Right ventricle myocardium inferior (tissue), 1 donor: Measurements from ENCODE around the gene CACNA1E. TPM values are rescaled to one million over a fixed set of nuclear protein-coding genes. Genes with fewer than 3 reads are reported as not detected.

Experiments
- ATAC-seq: fragments of 200-7000 bp; cut with Tn5 transposase; one replicate; pipeline ENCODE4 v1.9.1; 2020; ENCODE audit warnings: mild to moderate bottlenecking, moderate library complexity
- DNase-seq: peaks from one replicate; pipeline ENCODE4 v3.0.0; 2021; ENCODE audit errors: missing footprints
- intact Hi-C: fragments of 100-400 bp; cut with DNase I; formaldehyde crosslinking; loops from one replicate; pipeline ENCODE4 v1.11.0; 2022
- total RNA-seq: library from RNA; stranded (reverse); fragmentation: NEBNext Ultra II Directional; extraction: Animal tissue kit (Norgen Biotek cat#: 25700); gene quantifications from one replicate; pipeline ENCODE4 v1.2.1, GENCODE V29; 2021
- donor health status: DM: no; HTN: yes; CAD: no; lungs with severe emphysema.

Gene CACNA1E
- total RNA-seq, 1 donor from 2014 or later: 3.7 TPM

DNA sequence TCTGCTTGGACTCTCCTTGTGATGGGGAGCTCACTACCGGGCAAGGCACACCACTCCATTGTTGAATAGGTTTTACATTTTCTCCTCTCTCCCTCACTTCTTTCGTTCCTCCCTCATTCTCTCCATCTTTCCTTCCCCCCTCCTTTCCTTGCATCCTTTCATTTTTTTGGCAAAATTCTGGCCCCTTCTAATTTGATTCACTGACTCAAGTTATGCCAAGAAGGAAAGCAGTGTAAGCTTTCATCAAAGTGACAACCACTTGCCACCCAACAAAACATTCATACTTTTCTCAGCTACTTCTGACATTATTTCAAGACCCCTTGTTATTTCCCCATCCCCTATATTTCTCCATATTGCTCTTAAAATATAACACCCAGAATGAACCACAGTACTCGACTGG lies 68.4 kb downstream of the CACNA1E start:
- intact Hi-C loops: no loop called here
- ATAC-seq (no peak), DNase-seq (no peak)

DNA sequence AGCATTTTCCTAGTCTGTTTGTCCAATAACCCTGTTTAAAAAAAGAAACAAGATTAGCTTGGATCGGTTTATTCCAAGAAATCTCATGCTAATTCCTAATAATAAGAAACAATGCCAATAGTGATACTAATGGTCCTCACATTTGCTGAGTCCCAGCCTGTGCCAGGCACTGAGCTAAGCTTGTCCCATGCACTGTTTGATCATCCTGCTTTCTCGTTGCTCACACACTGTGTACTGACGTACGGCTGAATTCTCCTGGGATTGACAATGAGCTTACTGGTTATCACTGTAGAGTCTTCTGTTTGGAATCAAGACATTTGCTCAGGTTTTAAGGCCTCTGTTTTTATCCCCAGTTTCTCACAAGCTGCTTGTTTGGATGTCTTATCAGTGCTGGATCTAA lies 71.1 kb downstream of the CACNA1E start:
- DNase-seq: no peak
- intact Hi-C loops: no loop called here

DNA sequence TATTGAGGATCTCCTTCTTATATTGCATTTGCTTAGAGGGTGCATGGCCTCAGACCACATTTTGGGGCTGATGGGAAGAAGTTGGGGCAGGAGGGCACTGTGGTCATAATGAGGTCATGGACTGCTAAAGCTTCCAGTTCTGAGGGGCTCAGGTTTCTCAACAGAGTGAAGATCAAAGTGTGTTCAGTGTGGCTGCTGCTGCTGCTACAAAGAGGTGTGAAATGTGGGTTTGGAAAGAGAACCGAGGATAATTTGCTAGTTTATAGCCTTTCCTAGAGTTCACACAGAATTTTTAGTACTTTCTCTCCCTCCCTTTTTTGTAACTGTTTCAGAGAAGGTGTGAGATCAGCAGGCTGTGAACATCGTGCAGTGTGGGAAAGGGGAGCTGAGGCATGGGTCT lies 73.3 kb downstream of the CACNA1E start:
- intact Hi-C loops: no loop called here
- DNase-seq (no peak), ATAC-seq (no peak)

More for the DNA sequence above, 71.1 kb downstream of the CACNA1E start:
- ATAC-seq: no peak

DNA sequence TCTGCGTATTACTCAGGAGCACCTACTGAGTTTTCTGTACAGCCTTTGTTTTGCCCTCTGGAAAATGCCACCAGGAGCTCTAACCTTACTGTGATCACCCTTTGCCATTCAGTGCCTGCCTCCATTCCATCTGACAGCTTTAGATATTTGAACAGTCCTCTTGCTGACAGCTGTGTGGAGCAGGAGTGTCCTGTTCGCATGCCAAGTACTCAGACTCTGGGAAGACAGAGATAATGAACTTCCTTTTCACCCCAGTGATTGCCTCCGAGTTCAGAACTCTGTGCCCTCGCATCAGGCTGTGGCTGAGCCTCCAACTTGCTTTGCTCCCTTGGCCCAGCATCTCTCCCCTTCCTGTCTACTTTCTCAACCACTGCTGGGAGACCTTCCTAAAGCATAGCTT lies 74.0 kb downstream of the CACNA1E start:
- intact Hi-C loops: no loop called here
- DNase-seq (no peak), ATAC-seq (peak; percentile 70)

DNA sequence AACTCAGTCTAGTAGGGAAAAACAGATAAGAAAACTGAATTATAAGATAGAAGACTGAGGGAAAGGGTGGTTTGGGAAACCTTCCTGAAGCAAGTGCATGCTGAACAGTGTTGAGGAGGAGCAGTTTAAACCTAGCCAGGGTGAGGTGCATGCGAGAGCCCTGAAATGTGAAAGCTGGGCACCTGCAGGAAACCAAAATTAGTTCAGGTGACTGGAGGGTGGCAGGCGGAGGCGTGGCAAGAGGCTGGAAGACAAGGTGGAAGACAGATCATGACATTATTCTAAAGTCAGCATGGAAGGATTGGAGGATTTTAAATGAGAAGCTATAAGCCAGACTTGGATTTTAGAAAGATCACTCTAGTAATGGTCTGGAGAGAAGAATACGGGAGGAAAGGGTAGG lies 75.1 kb downstream of the CACNA1E start:
- intact Hi-C loops: no loop called here
- no peak for ATAC-seq

DNA sequence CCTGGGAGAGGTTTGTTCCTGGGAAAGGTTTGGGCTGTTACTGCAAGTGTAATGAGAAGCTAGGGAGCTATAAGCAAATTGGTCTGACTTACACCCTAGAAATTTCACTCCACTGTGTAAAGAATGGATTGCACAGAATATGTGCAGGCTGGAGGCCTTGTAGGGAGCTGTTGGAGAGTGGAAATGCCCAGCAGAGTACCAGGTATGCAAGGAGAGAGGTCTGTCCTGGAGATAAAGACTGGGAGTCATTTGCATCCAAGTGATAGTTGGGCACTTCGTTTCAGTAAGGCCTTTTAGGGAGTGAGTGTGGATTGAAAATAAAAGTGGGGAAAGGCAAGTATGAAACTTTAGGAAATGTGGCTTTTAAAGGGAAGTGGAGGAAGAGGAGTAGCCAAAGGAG lies 75.8 kb downstream of the CACNA1E start:
- ATAC-seq (no peak), DNase-seq (no peak)
- intact Hi-C loops: no loop called here

More for the DNA sequence above, 75.1 kb downstream of the CACNA1E start:
- DNase-seq: no peak

DNA sequence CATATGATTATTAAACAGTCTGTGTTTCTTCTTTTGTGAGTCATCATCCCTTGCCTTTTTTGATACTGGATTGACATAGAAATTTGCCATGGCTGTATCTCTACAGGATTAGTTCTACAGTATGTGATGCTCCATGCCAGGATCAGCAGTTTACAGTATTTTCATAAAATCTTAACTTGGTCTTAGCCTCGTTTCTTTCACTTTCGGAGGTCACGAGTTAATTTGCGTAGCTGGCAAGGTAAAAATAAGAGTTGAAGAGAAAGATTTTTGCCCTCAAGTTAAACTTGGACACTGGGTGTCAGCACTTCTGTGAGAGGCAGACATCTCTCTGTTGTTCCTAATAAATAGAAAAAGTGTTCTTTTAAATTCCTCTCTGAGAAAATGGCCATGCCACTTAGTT lies 79.1 kb downstream of the CACNA1E start:
- ATAC-seq: no peak
- DNase-seq: no peak
- intact Hi-C loops: no loop called here

DNA sequence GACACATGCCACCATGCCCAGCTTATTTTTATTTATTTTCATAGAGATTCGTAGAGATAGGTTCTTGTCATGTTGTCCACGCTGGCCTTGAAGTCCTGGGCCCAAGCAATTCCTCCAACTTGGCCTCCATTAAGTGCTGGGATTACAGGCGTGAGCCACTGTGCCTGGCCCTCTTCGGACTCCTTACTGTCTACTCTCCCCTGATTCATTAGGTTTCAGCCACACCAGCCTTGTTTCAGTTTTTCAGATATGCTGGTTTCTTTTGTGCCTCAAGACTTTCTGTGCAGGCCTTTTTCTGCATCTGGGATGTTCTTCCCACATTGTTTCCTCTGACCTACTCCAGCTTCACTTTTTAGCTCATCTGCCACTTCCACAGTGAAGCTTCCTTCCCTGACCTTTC lies 85.4 kb downstream of the CACNA1E start:
- DNase-seq (no peak), ATAC-seq (no peak)
- intact Hi-C loops: no loop called here

DNA sequence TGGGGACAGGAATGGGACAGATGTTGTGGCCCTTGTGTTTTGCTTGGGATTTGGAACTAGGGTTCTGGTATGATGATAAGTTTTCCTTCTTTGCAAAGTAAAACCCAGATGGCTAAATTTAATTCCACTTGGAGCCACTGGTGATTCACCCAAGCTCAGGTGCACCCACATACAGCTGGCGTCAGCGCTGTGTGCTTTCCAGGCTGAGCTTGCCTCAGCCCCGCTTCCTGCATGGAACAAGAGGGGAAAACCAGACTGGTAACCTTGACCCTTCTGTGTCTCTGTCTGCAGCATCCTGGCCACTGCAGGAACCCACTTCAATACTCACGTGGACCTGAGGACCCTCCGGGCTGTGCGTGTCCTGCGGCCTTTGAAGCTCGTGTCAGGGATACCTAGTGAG lies 94.2 kb downstream of the CACNA1E start:
- ATAC-seq (no peak), DNase-seq (no peak)
- intact Hi-C loops: no loop called here

DNA sequence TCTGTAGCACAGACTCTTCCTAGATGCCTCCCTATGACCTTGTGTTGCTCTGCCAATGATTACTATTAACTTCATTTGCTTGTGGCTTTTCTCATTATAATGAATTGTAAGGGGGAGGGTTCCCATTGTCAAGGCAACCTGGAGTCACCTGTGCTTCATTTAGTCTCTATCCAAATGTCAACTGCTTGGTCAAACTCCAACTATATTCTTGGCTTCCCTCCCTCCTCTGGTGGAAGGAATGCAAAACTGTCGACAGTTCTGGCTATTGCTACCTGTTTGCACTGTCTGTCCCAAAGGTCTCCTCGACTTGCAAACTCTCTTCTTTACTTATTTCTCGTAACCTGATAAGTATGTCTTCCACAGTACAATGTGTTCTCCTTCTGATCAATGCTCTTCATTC lies 100.3 kb downstream of the CACNA1E start:
- ATAC-seq (peak; percentile 28), DNase-seq (no peak)
- intact Hi-C loops: no loop called here

DNA sequence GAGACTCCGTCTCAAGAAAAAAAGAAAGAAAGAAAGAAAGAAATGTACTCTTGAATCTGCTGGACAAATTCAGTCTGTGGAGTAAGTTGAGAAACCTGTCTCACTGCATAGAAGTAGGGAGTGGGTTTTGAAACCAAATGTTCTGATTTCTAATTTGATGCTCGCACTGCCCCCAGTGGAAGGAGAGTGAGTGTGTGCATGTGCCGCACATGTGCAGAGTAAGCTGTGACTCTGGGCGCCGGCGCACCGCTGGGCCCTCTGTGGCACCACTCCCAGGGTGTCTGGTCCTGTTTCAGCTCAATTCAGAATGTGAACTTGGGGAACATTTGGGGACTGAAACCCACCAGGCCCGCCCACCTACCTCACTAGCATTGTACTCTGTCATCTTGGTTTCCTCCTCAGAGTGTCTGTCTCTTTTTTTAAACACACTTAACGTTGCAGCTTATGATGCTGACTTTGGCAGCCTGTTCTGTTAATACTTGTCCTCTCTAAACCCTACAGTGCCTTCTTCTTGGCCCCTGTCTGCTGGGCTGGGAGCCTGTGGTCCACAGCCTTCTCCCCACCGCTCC lies 104.6 kb downstream of the CACNA1E start:
- no peak for ATAC-seq
- no peak for DNase-seq
- intact Hi-C loops: no loop called here

DNA sequence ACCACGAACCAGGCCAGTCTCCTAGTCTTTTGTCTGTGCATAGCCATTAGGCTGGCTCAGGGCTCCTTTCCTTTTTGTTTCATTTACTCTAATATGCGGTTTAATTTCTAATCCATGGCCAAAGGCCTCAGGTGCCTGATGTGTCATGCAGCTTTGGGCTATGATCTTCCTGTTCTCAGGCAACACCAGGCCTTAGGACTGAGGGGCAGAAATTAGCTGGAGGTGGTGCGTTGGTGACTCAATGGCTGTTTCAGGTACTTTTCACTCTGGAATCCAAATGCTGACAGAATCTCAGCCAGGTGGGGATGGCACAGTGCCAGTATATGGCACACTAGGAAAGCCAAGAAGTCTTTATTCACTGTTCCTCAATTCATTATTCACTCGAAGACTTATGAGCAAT lies 105.3 kb downstream of the CACNA1E start:
- intact Hi-C loops: no loop called here
- DNase-seq: no peak
- no peak for ATAC-seq

DNA sequence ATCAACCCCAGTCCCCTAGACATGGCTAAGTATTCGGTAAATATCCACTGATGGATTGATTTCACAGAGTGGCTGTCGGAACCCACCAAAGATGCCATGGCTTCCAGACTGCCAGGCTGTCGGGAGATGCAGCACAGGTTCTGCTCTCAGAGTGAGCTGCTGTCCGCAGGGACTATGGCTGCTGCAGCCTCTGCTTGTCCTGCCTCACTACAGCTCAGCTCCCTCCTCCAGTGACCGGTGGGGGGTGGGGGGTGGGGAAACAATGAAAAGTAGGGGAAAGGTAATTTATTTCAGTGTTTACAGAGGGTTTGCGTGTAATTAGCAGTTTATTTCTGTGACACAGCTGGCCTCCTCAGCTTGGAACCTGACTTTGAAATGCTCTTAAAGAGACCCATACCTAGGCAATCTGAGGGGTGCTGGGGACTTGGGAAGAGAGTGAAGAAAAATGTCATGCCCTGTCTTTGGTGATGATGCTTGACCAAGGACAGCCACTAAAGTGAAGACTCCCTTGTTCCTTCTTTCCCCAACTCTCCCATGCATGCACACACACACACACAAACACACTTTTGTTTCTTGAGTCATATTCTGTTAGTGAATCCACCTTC lies 109.0 kb downstream of the CACNA1E start:
- no peak for ATAC-seq
- DNase-seq: no peak
- intact Hi-C loops: no loop called here

DNA sequence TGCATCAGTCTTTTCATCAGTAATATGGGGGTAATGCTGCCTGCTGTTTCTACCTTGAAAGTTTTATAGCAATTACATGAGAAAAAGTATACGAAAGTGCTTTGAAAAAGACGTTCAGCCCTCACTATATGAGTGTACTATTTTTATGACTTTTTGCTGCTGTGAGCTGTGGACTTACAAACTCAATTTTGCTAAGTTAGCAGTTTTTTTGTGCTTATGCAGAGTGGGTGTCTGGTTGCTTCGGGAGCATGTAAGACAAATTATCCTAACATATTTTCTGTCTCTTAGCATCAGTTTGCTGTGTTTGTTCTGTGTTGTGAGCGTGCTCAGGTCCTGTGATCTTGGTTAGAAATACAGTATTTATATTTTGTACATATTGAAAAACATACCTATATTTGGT lies 109.7 kb downstream of the CACNA1E start:
- intact Hi-C loops: no loop called here
- ATAC-seq: no peak
- no peak for DNase-seq

DNA sequence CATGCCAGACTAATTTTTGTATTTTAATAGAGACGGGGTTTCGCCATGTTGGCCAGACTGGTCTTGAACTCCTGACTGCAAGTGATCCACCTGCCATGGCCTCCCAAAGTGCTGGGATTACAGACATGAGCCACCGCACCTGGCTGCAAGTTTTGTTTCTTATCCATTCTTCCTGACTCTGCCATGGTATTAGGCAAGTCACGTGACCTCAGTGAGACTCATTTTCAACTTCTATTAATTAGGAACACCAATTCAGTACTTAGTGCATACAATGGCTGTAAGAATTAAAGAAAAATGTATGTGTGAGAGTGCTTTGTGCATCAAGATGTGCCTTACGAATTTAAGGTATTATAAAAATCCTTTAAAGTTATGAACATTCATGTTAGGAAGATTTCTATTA lies 111.2 kb downstream of the CACNA1E start:
- intact Hi-C loops: no loop called here
- DNase-seq (no peak), ATAC-seq (no peak)

DNA sequence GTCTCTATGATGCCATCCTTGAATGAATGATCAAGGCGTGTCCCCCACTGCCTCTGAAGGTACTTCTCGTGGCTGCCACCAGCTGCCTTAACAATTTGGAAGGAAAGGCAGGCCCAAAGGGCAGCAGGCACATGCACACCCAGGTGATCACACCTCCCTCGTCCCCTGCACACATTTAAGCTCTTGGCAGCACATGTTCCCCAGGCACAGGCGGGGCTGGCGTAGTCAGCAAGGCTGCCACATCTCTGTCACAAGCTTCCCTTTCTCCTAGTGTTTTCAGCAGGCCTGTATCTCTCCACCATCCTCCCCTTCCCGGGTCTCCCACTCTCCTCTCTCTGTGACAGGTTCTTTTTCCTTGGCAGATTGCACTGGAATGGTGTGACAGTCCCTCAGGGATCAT lies 111.9 kb downstream of the CACNA1E start:
- ATAC-seq (no peak), DNase-seq (no peak)
- intact Hi-C loops: no loop called here

DNA sequence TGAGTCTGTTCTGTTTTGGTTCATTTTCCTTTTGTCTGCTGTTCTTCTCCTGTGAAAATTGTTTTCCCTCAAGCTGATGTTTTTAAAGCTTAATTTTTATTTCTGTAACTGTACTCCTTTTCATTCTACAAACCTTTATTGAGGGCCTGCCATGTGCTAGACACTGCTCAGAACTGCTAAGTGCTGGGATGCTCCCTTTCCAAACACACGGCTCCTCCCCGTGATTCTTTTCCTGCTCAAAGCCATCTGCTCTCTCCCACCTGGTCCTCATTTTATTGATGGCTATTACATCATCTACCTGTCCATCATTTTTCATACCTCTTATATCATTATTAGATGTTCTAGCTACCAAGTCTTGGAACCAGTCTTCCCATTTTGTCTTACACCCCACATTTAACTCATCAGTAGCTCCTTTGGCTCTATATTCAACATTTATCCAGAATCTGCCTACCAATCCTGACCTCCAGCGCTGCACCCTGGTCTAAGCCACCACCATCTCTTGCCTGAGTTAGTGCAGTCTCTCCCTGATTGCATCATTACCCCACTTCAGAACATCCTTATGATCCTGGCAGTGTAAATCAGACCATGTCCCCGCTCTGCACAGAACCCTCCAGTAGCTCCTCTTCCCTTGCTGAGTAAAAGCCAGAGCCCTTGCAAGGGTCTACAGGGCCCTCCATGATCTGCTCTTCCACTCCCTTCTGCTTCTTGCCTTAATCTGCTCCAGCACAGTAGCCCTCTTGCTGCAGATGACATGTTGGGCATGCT lies 118.1 kb downstream of the CACNA1E start:
- ATAC-seq (no peak), DNase-seq (no peak)
- intact Hi-C loops: no loop called here

DNA sequence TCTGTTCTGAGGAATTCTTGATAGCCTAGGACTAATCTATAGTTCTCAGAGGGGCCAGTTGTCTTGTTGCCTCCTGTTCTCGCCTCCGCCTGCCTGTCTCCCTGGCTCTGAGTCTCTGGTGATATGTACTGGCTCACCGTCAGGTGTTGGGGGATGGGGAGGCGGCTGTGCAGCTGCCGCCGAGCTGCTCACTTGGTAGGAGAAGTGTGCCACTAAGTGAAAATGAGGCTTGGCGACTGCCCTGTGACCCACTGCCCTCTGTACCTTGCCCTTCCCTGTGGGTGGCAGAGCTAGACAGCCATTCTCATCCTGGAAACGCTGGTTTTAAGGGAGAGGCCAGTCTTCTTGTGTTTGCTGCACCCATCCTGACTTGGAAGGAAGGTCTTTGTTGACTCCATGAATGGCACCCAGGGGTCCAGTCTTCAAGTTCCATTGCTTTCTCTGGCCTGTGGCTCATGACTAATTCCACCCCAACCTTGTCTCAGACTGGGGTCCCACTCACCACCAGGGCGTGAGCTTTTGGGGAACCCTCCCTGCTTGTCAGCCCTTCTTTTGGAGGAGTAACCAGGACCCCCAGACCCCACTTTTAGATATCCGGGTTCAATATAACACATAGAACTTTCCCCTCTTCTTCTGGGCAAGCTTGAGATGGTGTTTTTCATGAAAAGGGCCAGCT lies 120.6 kb downstream of the CACNA1E start:
- intact Hi-C loops: no loop called here
- ATAC-seq (no peak), DNase-seq (no peak)

DNA sequence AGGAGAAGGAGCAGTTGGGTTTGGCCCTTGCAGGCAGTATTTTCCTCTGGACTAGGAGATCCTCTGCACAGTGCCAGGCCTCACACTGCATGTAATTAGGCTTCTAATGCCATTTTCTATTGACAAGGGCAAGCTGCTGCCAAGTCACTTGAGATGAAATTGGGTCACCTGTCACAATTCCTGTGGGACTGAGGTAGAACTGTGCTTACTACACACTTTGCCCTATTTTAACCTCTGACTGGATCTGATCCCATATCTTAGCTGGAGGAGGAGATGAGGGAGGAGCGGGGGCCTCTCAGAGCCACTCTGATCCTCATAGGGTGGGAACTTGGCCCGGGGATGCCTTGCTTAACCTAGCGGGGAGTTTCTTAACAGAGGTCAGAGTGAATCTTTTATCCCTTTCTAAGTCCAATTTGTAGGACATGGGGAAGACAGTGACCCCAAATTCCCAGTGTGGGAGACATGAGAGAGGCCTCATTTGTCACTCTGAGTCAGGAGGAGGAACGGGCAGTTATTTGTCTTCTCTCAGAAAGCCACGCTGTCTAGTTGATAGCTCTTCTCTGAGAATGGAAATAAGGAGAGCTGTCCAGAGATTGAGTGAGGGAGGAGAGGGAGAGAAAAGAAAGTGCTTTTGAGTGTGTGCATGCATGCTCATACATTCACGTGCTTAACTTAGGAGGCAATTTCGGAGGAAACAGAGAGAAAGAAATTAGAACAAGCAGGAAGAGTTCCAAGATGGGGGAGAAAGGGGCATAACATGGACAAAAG lies 121.3 kb downstream of the CACNA1E start:
- intact Hi-C loops: no loop called here
- DNase-seq: no peak
- ATAC-seq: no peak
